Urothelium cell line (cell line): ENCODE measurements around the gene NECTIN1.

Experiments used
- DNase-seq: peaks from one replicate; pipeline ENCODE4 v3.0.0; 2011; ENCODE audit warnings: low spot score, mixed read lengths
- FAIRE-seq: peaks from 2 replicates; lab custom pipeline; 2011; peaks lifted over from hg19 to GRCh38; lab: Jason Lieb, UNC

NECTIN1 gene

DNA sequence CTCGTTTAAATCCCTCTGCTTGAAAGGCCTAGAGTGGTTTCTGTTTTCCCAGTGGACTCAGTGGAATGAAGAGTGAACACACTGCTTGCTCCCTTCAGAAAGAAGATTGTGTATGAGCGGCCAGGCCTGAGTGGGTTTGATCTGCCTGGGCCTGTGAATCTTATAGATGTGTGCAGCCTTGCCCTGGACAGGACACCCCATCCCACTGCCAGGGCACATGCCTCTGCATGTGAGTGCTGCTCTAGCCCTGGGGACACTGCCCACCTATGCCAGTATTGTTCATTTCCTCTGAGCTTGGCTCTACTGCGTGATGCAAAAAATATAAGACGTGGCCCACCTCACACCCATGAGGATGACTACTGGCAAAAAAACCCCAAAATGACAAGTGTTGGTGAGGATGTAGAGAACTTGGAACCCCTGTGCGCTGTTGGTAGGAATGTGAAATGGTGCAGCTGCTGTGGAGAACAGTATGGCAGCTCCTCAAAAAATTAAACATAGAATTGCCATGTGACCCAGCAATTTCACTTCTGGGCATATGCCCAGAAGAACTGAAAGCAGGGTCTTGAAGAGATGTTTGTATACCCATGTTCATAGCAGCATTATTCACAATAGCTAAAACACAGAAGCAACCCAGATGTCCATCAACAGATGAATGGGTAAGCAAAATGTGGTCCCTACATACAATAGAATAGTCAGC lies 27.3 kb upstream of the NECTIN1 start:
- no peak for FAIRE-seq

GRCh38 chr11:119755356-119756071 lies 26.5 kb upstream of the NECTIN1 start:
- FAIRE-seq = no peak
- DNase-seq = no peak

More for the DNA sequence above, 27.3 kb upstream of the NECTIN1 start:
- DNase-seq = no peak

DNA sequence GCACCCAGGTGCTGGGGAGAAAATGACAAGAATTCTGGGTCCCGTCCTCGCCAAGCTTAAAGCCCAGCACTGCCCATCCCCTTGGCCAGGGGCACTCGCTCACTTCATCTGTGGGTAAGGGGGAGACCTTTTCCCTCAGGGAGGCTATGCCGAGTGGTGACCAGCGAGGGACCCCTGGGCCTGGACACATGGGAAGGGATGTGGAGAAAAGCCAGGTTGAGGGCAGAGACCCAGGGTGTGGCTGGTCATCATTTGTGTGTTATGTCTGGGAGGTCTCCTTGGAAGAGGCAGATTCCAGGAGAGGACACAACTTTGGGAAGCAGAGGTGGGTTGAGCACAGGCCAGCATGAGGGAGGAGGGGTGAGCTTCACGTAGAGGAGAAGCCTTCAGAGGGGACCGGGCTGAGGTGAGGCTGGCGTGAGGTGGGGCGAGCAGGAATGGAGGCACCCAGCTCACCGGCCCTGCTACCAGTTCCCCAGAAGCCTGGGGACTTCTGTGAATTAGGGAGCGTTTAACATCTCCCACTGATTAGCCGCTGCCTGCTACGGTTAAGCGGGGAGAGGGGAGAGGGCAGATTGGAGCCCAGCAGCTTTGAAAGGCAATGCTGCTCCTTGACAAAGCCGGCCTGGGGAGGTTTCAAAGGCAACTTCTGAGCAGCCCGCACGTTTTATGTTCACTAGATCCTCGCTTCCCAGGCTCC lies 25.8 kb upstream of the NECTIN1 start:
- FAIRE-seq (no peak), DNase-seq (no peak)

DNA sequence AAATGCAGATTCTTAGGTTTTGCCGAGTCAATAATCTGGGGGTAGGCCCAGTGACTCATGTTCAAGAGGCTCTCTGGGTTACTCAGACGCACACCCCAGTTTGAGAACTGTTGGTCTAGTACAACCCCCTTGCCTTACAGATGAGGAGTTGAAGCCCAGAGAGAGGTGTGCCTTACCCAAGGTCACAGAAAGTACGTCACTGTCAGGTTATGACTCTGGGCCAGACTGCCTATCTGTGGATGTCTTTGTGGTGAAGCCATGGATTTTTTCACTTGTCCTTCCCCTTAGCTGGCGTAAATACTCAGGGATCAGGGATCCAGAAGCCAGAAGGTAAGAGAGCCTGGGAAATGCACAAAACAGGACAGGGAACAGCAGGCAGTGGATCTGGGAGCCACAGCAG lies 25.2 kb upstream of the NECTIN1 start:
- FAIRE-seq (no peak), DNase-seq (no peak)

GRCh38 chr11:119752946-119753345 lies 23.9 kb upstream of the NECTIN1 start:
- FAIRE-seq (no peak), DNase-seq (no peak)

DNA sequence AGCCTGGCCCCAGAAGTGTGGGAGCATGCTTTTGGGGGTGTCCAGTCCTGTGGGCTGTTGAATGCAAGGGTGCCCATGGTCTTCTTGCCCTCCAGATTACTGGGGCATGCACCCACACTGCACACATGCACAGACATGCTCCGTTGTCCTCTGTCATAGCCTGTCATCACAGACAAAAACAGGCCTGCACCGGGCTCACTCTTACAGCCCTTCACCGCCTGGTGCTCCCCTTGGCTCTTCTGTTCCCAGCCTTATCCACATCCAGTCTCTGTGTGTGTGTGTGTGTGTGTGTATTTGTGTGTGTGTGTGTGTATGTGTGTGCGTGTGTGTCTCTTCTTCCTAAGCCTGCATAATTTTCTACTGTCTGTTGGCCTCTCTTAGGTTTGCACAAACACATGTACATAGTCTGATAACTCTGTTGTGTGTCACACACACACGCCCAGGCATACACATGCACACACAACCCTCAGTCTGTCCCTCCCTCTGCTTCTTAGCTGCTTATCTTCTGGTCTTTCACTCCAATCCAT lies 23.4 kb upstream of the NECTIN1 start:
- FAIRE-seq = no peak
- DNase-seq = no peak

DNA sequence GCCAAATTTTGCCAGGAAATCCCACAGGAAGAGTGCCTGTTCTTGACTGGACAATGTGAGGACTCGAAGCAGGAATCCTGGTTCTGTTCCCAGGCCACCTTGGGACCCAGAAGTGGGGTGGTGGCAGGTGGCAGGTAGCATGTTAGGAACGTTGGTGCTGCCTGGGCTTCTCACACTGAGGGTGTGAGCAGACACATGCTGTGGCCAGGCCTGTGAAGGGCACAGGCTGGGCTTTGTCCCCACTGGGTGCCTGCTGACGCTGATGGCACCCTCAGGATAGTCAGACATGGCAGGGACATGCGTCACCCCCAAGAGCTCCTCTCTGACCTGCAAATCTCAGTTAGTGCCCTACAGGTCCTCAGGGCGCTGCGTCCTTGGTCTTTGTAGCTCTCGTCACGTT lies 21.1 kb upstream of the NECTIN1 start:
- no peak for FAIRE-seq
- no peak for DNase-seq

- DNase-seq (no peak), FAIRE-seq (no peak)
Observed at GRCh38 chr11:119749006-119749565, 20.1 kb upstream of the NECTIN1 start.

GRCh38 chr11:119747868-119748660 lies 19.1 kb upstream of the NECTIN1 start:
- DNase-seq (no peak), FAIRE-seq (no peak)

DNA sequence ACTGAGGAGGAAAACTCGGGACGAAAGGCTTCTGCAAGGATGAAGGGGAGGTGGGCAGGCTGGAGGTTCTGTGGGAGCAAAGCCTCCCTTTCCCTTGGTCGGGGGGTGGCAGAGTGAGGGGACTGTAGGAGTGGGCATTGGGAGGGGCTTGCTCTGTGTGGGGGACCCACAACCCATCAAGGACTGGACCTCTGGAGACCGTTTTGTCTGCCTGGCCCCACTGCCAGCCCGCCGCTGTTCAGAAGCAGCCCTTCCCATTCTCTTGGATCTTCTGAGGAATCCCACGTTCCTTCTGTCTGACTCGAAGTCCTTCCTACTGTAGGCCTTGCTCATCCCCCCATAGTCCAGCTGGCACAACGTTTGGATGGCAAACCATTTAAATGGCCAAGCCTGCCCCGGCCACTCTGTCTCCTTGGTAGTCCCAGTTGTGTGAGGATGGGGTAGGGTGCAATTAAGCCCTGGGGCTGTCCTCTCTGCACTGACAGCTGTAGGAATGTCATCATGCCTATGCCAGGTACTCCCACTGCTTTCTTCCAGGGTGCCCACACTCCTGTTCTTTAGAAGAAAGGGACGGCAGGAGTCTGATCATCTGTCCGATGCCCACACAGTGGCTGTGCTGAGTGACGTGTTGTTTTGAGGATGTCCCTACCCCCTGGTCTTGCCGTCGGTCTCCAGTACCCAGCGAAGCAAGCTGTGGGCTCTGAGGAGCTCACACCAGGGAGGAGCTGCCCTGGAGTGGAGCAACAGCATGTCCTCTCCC lies 17.0 kb upstream of the NECTIN1 start:
- no peak for FAIRE-seq

DNA sequence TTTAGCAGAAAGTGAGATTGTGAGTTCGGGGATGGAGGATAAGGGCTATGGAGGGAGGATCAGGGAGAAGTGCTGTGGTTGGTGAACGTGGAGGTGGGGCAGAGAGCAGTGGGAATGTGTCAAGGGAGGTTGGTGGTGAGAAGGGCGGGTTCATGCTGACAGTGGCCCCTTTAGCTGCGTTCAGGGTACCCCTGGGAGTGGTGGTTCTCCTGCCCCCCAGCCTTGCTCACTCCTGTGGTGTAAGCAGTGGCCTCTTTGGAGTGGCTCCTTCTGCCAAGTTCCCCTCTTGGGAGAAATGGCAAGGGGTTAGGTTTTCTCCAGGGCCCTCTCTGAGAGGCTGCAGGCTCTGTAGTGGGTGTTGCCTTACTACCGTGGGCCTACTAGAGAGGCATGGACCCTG lies 16.1 kb upstream of the NECTIN1 start:
- FAIRE-seq (no peak), DNase-seq (no peak)

More for the DNA sequence above, 17.0 kb upstream of the NECTIN1 start:
- no peak for DNase-seq

- FAIRE-seq (no peak), DNase-seq (no peak)
Observed at GRCh38 chr11:119744577-119744976, 15.6 kb upstream of the NECTIN1 start.

DNA sequence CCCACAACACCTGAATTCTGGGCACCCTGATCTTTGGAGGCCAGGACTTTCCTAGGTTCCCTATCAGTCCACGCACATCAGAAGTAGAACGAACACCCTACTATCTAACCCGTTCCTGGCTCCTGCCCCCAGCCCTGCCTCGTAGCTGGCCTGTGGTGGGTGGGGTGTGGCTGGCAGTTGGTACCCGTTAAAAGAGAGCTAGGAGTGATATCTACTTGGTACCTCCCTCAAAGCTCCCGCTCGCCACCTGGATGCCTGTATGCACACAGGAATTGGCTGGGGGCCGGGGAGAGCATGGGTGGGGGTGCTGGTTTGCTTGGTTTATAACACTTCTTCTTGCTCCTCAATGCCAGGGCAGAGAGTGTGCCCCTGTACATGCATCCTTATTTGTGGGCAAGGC lies 14.0 kb upstream of the NECTIN1 start:
- no peak for DNase-seq
- no peak for FAIRE-seq

GRCh38 chr11:119742263-119742861 lies 13.4 kb upstream of the NECTIN1 start:
- FAIRE-seq (no peak), DNase-seq (no peak)

- no peak for FAIRE-seq
- peak; percentile 42 for DNase-seq
Observed at GRCh38 chr11:119741369-119742262, 12.6 kb upstream of the NECTIN1 start.

DNA sequence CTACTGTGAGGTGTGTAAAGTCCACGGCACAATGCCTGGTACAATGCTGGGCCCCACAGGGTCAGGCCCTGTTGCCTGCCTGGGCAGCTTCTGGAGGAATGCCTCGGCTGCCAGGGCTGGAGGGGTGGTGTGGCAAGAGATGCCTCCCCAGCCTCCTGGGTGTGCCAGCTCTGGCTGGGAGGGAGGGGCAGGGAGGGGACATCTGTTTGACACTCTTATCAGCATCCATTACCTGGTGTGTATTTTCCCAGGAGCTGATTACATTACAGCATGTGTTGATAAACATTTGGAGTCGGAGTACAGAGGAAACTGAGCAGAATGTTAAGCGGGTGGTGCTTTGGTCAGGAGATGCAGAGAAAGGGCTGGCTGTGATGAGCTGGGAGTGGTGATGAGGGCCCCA lies 11.0 kb upstream of the NECTIN1 start:
- FAIRE-seq (no peak), DNase-seq (no peak)

DNA sequence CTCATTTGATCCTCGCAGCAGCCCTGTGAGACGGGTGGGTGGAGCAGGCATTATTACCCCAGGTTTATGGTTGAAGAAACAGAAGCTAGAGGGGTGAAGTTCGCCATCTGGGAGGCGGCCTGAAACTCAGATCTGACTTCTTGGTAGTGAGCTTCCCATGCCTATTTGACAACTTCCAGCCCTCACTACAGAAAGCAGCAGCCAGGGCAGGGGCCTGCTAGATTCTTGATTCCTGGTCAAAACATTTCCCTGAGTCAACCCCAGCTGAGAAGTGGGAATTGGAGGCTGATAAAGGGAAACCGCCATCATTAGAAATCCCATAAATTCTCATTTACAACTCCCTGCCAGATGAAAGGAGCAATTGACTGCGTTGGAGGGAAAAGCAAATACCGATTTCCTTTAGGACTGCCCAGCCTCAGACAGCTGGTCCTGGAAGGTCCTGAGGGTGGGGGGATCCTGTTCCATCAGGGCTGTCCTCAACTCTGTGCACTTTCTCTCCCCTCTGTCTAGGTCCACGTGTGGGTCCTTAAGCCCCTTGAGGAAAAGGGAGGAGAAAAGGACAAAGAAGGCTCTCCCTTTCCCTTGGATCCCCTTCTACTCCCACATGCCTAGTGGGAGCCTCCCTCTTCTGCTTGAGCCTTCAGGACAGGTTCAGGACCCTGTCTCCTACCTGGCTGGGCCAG lies 10.2 kb upstream of the NECTIN1 start:
- no peak for DNase-seq
- no peak for FAIRE-seq

DNA sequence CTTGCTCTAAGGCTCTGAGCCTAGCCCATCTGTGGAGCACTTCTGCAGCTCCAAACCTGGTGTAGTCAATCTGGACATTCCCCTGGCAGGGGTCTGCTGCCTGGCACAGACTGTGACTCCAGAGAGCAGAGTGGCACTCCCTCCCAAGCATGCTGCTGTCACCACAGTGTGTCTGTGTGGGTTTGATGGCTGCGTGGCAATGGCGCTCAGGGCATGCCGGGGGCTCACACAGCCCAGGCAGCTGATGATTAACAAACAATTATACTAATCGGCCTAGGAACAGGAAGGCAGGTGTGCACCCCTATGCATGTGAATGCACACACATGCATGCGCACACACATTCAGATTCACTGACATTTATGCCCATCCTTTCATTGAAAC lies 9.0 kb upstream of the NECTIN1 start:
- FAIRE-seq = no peak
- DNase-seq = no peak
